GM19099 (cell line): ENCODE results near the gene DTX3.

Experiments used
- POLR2A ChIP-seq: IDR thresholded peaks from 3 replicates; pipeline ENCODE4 v1.6.1; 2011; ENCODE audit warnings: low read depth; ENCODE audit not compliant: insufficient read length; ENCODE audit errors: extremely low read depth

The DTX3 gene

DNA sequence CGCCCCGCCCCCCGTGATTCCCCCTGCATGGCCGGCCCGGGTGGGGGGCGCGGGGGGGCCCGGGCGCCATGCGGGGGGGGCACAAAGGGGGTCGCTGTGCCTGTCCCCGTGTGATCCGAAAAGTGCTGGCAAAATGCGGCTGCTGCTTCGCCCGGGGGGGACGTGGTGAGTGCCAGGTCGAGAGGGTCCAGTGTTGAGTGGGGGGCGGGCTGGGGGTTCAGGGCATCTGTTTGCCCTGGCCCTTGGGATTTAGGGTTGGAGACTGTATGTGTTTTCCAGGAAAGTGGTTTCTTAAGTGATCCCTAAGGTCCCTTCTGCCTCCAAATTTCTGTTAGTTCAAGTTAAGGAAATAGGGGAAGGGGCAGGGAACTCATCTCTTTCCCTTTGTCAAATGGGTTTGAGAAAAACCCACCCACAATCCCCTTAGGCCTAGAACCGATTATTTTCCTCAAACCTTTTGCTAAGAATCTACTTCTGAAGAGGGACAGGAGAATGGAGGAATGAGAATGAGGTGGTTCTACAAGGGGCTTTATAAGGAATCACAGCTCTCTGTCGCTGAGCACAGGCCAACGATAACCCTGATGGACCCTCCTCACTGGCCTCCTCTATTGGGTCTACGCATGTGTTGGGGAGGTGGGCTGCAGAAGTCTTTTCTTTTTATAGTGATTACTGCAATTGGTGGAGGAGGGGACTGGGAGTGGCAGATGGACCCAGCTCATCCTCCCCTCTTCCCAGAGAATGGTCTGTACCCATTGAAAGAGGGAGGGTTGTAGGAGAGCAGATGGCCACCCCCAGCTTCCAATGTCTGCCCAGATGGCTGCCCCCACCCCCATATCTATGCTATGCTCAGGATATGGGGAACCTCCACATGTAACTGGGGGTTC lies 7.4 kb downstream of the DTX3 start:
- no peak for TF ChIP-seq POLR2A

DNA sequence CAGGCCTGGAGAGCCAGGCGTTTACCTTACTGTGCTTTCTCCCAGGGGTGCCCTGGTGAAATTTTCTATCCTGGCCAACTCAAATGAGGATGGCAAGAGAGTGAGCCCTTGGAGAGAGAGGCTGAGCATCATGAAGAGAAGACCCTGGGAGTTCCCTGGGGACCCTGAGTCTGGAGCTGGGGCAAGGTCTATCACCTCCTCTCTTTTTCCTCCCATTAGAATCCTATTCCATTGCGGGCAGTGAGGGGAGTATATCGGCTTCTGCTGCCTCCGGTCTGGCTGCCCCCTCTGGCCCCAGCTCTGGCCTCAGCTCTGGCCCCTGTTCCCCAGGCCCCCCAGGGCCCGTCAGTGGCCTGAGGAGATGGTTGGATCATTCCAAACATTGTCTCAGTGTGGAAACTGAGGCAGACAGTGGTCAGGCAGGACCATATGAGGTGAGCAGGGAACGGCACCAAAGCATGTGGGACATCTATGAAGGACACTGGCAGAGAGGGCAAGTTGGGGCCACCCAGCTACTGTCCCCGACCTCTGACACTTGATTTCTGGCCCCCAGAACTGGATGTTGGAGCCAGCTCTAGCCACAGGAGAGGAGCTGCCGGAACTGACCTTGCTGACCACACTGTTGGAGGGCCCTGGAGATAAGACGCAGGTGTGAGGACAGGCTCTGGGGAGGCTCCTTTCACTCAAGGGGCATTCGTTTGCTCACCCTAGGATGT lies 8.2 kb downstream of the DTX3 start:
- no peak for TF ChIP-seq POLR2A

DNA sequence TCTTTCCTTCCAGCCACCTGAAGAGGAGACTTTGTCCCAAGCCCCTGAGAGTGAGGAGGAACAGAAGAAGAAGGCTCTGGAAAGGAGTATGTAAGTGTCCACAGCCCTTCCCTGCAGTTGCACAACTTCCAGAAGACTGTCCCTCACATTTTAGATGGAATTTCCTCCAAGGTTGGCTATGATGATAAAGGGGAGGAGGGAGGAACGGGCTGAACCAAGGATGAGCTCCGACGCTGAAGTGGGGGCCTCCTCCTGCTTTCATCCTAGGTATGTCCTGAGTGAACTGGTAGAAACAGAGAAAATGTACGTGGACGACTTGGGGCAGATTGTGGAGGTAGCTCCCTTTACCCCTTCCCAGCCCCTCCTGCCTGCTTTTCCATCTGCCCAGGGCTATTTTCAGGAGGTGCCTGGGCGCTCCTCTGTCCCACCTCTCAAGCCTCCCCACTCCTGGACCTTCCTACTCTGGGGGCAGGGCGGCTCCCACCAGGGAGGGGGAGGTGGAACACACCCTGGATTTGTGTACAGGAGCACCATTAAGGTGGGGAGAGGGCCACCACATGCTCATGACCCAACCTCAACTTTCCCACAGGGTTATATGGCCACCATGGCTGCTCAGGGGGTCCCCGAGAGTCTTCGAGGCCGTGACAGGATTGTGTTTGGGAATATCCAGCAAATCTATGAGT lies 8.9 kb downstream of the DTX3 start:
- no peak for TF ChIP-seq POLR2A

DNA sequence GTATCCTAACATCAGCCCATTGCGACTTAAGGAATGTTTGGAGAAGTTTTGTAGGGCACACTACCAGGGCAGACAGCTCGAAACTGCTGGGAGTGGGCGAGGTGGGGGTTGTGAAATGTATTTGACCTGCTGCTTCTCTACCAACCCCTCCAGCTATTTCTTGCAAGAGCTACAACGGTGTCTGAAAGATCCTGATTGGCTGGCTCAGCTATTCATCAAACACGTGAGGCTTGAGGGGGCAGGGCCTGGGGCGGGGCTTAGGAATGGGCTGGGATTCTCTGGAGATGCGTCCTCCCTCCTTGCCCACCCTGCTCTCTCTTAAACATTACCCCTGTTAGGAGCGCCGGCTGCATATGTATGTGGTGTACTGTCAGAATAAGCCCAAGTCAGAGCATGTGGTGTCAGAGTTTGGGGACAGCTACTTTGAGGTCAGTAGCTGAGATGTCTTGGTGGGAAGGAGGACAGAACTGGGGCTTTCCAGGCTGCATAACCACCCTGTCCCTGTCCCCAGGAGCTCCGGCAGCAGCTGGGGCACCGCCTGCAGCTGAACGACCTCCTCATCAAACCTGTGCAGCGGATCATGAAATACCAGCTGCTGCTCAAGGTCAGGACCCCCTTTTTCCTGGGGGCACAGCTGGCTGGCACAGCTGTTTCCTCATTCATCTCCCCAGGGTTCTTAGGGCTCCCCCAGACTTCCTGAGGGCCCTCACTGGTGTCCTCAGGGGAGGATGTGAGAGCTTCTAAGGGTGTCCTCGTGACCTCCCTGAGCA lies 9.7 kb downstream of the DTX3 start:
- no peak for TF ChIP-seq POLR2A

DNA sequence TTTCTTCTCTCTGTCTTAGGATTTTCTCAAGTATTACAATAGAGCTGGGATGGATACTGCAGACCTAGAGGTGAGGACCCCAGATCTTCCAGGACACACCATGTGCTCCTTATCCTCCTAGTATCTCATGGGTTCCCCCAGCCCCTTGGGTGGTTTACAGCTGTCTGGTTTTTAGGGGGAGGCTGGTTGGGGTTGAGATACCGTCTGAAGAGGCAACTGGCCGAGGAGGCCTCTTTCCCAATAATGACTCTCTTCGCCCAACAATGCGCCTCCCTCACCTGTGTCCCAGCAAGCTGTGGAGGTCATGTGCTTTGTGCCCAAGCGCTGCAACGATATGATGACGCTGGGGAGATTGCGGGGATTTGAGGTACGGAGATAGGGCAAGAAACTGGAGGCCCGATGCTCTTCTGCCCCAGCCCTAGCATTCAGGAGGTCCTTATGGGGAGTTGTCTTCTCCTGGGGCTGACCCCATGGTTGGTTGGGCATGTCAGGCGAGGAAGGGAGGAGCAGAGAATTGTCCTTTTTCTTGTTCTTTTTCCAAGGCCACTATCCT lies 10.4 kb downstream of the DTX3 start:
- no peak for TF ChIP-seq POLR2A

DNA sequence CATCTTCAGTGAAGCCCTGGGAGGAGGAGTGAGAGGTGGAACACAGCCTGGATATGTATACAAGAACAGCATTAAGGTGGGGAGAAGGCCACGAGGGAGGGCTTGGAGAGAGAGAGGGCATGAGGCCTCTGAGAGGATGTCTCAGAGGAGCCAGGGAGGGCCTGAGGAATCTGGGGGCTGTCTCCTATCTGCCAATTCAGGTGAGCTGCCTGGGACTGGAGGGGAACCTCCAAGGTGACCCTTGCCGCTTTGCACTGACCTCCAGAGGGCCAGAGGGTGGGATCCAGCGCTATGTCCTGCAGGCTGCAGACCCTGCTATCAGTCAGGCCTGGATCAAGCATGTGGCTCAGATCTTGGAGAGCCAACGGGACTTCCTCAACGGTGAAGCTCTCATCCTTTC lies 11.0 kb downstream of the DTX3 start:
- TF ChIP-seq POLR2A, result no peak

- no peak for TF ChIP-seq POLR2A
Measured at GRCh38 chr12:57616383-57617101, 11.9 kb downstream of the DTX3 start.

DNA sequence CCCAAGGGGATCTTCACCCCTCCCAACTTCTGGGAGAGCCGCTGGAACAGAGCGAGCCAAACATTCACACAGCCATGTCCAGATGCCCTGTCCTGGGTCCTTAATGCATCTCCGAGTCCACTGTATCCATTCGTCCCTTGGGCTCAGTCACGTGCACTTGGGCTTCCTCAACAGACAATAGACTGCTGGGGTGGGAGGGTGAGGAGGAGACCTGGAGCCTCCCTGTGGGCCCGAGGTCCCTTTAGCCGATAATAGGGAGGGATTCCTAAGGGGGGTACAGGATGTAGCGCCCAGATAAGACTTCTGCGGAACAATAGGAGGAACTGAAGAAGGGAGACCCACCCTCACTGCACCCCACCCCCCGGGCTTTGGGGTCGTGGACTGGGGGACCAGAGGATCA lies 13.3 kb downstream of the DTX3 start:
- no peak for TF ChIP-seq POLR2A

DNA sequence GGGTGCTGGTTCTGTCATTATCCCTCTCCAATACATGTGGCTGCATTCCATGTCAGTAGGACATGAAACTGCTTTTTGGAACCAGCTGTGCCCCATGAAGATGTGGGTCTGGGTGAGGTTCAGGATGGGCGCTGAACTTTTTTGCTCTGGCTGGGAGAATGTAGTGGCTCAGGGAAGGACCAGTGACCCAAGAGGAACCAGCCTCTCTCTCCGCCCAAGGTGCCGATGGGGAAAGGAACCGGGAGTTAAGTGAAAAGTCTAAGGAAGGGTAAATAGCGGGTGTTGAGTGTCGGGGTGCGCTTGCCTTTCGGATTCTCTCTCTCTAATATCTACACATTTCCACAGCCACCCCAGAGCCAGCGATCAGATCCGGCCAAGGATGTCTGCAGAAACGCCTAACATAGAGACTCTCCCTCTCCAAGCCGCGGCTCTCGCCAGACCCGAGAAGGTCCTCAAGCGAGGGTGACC lies 14.4 kb downstream of the DTX3 start:
- TF ChIP-seq POLR2A, result no peak

DNA sequence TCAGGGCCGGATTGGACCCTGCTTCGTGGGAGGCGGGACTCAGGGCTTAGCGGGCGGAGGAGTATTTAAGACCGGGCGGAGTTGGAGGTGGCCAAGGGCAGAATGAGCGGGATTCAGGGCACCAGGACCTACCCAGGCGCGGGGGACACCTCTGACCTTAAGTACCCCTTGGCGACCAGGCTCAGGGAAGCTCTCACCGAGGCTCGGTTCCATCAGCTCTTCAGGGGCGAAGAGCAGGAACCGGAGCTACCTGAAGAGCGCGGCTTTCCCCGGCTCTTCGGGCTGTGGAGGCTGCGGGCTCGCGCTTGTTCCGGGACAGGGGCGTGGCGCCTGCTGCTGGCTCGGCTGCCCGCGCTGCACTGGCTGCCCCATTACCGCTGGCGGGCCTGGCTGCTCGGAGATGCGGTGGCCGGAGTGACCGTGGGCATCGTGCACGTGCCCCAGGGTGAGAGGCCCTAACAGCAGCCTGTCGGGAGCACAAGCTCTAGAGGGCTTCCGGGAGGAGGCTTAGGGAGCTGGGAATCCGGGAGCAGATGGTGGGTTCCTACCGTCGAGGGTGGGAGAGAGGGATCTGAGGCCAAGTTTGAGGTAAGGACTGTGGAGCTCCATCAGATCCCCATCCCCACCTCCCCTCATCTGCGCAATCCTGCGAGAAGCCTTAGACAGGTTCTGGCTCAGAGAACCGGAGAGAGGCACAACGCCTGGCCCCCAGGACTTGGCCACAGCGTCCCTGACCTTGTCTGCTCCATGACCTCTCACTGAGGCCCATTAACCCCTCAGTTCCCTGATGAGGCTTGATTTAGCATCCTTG lies 15.0 kb downstream of the DTX3 start:
- TF ChIP-seq POLR2A, result no peak

DNA sequence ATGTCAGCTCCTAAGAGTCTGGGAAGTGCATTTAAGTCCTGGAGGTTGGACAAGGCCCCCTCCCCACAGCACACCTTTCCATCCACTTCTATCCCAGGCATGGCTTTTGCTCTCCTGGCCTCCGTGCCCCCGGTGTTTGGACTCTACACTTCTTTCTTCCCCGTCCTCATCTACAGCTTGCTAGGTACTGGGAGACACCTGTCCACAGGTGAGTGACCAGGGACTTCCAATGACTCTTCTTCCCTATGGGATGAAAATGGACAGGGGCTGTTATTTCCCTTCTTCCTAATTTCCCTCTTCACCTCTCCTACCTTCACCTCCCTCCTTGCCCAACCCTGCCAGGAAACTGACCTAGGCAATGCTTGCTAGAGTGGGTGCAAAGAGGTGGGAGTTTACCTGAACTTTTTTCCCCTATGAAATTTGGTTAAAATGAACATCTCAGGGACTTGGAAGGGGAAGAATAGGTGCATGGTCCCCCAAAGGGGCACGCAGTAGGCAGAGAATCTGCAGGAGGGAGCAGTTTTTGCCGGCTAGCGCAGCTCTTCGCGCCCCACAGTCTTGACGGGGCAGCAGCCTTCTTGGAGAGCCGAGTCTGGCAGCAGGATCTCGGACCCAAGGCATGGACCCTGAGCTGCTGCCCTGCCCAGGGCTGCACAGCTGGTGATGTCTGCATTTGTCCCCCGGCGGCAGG lies 15.8 kb downstream of the DTX3 start:
- no peak for TF ChIP-seq POLR2A

GRCh38 chr12:57620936-57621496 lies 16.4 kb downstream of the DTX3 start:
- TF ChIP-seq POLR2A, result no peak

DNA sequence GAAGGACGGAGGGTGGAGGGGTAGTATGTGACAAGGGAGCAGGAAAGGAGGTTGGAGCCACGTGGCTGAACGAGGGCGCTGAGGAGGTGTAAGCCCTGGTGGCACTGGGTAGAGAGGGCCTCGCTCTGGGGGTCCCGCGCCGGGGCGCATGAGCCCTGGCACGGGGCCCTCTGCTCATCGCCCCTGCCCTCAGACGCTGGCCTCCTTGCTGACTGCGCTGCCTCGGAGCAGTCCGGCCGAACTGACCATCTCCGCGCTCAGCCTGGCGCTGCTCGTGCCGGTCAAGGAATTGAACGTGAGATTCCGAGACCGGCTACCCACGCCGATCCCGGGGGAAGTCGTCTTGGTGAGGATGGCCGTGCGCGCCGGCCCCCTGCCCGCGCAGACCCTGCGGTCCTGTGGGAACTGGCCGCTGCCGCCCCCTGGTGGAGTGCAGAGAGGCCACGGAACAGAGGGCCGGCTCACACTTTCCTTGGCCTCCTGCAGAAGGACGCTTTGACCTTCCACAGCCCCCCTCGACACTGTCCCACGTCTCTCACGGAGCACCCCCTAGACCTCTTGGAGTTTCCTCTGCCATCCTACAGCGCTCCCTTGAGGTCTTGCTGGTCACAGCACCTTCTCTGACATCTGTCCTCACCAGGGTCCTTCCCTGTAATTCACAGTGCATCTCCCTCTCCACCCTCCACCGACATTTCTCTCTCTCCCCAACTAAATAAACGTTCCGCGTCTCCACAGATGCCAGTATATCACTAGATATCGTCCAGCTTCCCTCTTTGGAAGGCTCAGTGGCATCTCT lies 17.1 kb downstream of the DTX3 start:
- TF ChIP-seq POLR2A, result no peak
